ENCODE measurements around the gene ZNF512B. TPM values are rescaled to one million over a fixed set of nuclear protein-coding genes. Genes with fewer than 3 reads are reported as not detected.
"Not testable (repeated sequence)": the region's sequence is repeated elsewhere in the genome, so short reads cannot be mapped to it uniquely, and the experiment has no call there.

The ZNF512B gene
- total RNA-seq, 1 experiment from 2014 or later = 10.3 TPM

GRCh38 chr20:63929473-63929883 lies 40.3 kb downstream of the ZNF512B start:
- H3K4me2 ChIP-seq (ENCODE audit: low read length); H3K9me3 ChIP-seq (ENCODE audit: control insufficient read depth in 1 of 2, insufficient read depth in 1 of 2, low read depth in 1 of 2, low read length in 2 of 2); ATAC-seq; H3K4me1 ChIP-seq (ENCODE audit: control insufficient read depth in 1 of 2, insufficient read depth in 2 of 2, low read length in 2 of 2); H3K9ac ChIP-seq (ENCODE audit: low read length); POLR2A ChIA-PET; H4K20me1 ChIP-seq (ENCODE audit: insufficient read depth); H3K4me3 ChIP-seq (replicated peaks in 1 of 2; ENCODE audit: low read depth in 1 of 2, low read length in 2 of 2); H3K27ac ChIP-seq (ENCODE audit: low read depth, low read length); DNase-seq (ENCODE audit: low read depth, low spot score); CTCF ChIA-PET; H3K27me3 ChIP-seq (ENCODE audit: insufficient read depth, low read length); BruUV-seq (replicated peaks); H3K9me2 ChIP-seq (ENCODE audit: insufficient read depth); H2AFZ ChIP-seq (ENCODE audit: low read depth, low read length, poor library complexity, severe bottlenecking); RAD21 ChIA-PET (ENCODE audit: low non-redundant PET in 1 of 2, low total read pairs in 2 of 2, uncharacterized antibody in 2 of 2, unreplicated experiment in 2 of 2); intact Hi-C loops (cut with micrococcal nuclease): not testable (repeated sequence)
- peaks cover 30 to 34% of the 10 kb centered on the region in 2 experiments for H3K36me3 ChIP-seq (ENCODE audit: control insufficient read depth in 1 of 2, insufficient read depth in 2 of 2, low read length in 2 of 2)
- peaks cover 39% of the 10 kb centered on the region for H3K79me2 ChIP-seq (ENCODE audit: insufficient read depth, low read length)

GRCh38 chr20:63929071-63929470 lies 40.7 kb downstream of the ZNF512B start:
- BruUV-seq (replicated peaks) = no TSS peak
- no peak overlapping the region for H3K4me3 ChIP-seq (replicated peaks in 1 of 2; ENCODE audit: low read depth in 1 of 2, low read length in 2 of 2)
- no peak overlapping the region for H3K27ac ChIP-seq (ENCODE audit: low read depth, low read length)
- intact Hi-C loops (cut with micrococcal nuclease) = no loop called here
- peaks cover 43% of the 10 kb centered on the region for H3K79me2 ChIP-seq (ENCODE audit: insufficient read depth, low read length)
- POLR2A ChIA-PET = no interaction called here
- CTCF ChIA-PET = no interaction called here
- H3K4me2 ChIP-seq (ENCODE audit: low read length) = no peak overlapping the region
- H4K20me1 ChIP-seq (ENCODE audit: insufficient read depth) = no peaks in the 10 kb centered on the region
- no peaks in the 10 kb centered on the region for H3K4me1 ChIP-seq (ENCODE audit: control insufficient read depth in 1 of 2, insufficient read depth in 2 of 2, low read length in 2 of 2)
- H2AFZ ChIP-seq (ENCODE audit: low read depth, low read length, poor library complexity, severe bottlenecking) = no peak overlapping the region
- ATAC-seq = no peak
- no peaks in the 10 kb centered on the region for H3K9me2 ChIP-seq (ENCODE audit: insufficient read depth)
- TF ChIP-seq ZNF274 (IDR thresholded peaks at IDR 0.05; ENCODE audit: low read depth, low read length) = no peak
- TF ChIP-seq CBX3 (IDR thresholded peaks at IDR 0.05; ENCODE audit: low read depth) = no peak
- TF ChIP-seq EZH2 (IDR thresholded peaks at IDR 0.05) = no peak
- H3K36me3 ChIP-seq (ENCODE audit: control insufficient read depth in 1 of 2, insufficient read depth in 2 of 2, low read length in 2 of 2) = peaks cover 30 to 34% of the 10 kb centered on the region in 2 experiments
- H3K9ac ChIP-seq (ENCODE audit: low read length) = no peak overlapping the region
- RAD21 ChIA-PET (ENCODE audit: low non-redundant PET in 1 of 2, low total read pairs in 2 of 2, uncharacterized antibody in 2 of 2, unreplicated experiment in 2 of 2) = no interaction called here
- H3K27me3 ChIP-seq (ENCODE audit: insufficient read depth, low read length) = no peaks in the 10 kb centered on the region
- no peak for DNase-seq (ENCODE audit: low read depth, low spot score)
- H3K9me3 ChIP-seq (ENCODE audit: control insufficient read depth in 1 of 2, insufficient read depth in 1 of 2, low read depth in 1 of 2, low read length in 2 of 2) = no peaks in the 10 kb centered on the region

DNA sequence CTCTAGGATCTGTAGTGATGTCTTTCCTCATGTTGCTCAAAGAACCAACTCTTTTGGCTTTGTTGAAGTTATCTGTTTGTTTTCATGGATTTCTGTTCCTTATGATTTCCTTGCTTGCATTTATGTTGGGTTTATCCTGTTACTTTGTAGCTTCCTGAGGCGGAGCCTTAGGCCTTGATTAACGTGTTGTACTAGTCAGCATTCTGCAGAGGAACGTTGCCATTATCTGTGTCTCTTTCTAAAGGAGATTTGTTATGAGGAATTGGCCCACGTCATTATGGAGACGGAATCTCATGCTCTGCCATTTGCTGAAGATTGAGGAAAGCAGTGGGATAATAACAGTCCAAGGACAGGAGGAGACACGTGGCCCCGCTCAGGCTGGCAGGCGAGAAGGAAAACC lies 43.4 kb downstream of the ZNF512B start:
- no peak for DNase-seq (ENCODE audit: low read depth, low spot score)
- CTCF ChIA-PET = no interaction called here
- intact Hi-C loops (cut with micrococcal nuclease) = no loop called here

More for the DNA sequence above, 43.4 kb downstream of the ZNF512B start:
- H3K9me2 ChIP-seq (ENCODE audit: insufficient read depth) = no peaks in the 10 kb centered on the region
- TF ChIP-seq ELF1 (IDR thresholded peaks at IDR 0.05; ENCODE audit: borderline replicate concordance, low read depth) (no peak), ZBTB33 (IDR thresholded peaks at IDR 0.05; ENCODE audit: extremely low read depth, insufficient replicate concordance, low read length) (no peak), EZH2phosphoT487 (IDR thresholded peaks at IDR 0.05; ENCODE audit: borderline replicate concordance) (no peak), SIN3A (IDR thresholded peaks at IDR 0.05; ENCODE audit: low read depth) (no peak), ZNF274 (IDR thresholded peaks at IDR 0.05; ENCODE audit: low read depth, low read length) (no peak), CBX3 (IDR thresholded peaks at IDR 0.05; ENCODE audit: low read depth) (no peak)
- H3K27me3 ChIP-seq (ENCODE audit: insufficient read depth, low read length) = no peaks in the 10 kb centered on the region
- H3K36me3 ChIP-seq (ENCODE audit: control insufficient read depth in 1 of 2, insufficient read depth in 2 of 2, low read length in 2 of 2) = peaks cover 25 to 28% of the 10 kb centered on the region in 2 experiments
- H3K4me1 ChIP-seq (ENCODE audit: control insufficient read depth in 1 of 2, insufficient read depth in 2 of 2, low read length in 2 of 2) = no peaks in the 10 kb centered on the region
- H3K9ac ChIP-seq (ENCODE audit: low read length) = no peak overlapping the region
- peaks cover 54% of the 10 kb centered on the region for H3K79me2 ChIP-seq (ENCODE audit: insufficient read depth, low read length)
- no peak overlapping the region for H3K4me3 ChIP-seq (replicated peaks in 1 of 2; ENCODE audit: low read depth in 1 of 2, low read length in 2 of 2)
- BruUV-seq (replicated peaks) = no TSS peak
- ATAC-seq = no peak
- H3K4me2 ChIP-seq (ENCODE audit: low read length) = no peak overlapping the region
- no peaks in the 10 kb centered on the region for H3K9me3 ChIP-seq (ENCODE audit: control insufficient read depth in 1 of 2, insufficient read depth in 1 of 2, low read depth in 1 of 2, low read length in 2 of 2)
- POLR2A ChIA-PET = no interaction called here
- no peak overlapping the region for H3K27ac ChIP-seq (ENCODE audit: low read depth, low read length)
- no peak overlapping the region for H2AFZ ChIP-seq (ENCODE audit: low read depth, low read length, poor library complexity, severe bottlenecking)
- no peaks in the 10 kb centered on the region for H4K20me1 ChIP-seq (ENCODE audit: insufficient read depth)
- RAD21 ChIA-PET (ENCODE audit: low non-redundant PET in 1 of 2, low total read pairs in 2 of 2, uncharacterized antibody in 2 of 2, unreplicated experiment in 2 of 2) = no interaction called here

Data from HCT116 (cell line).